Dendritic cell treated with granulocyte-macrophage colony-stimulating factor and Interleukin-4, amounts not matched to agents 40 ng/mL and 50 ng/mL, for 4 days (primary cell): ENCODE data around the gene FOXO6.

Experiments used
- H3K27ac Mint-ChIP-seq: one replicate; pipeline ENCODE4 v1.8.0; 2022; ENCODE audit warnings: mild to moderate bottlenecking, mixed read lengths
- H3K27me3 Mint-ChIP-seq: one replicate; pipeline ENCODE4 v1.8.0; 2022; ENCODE audit warnings: mild to moderate bottlenecking, mixed read lengths
- H3K36me3 Mint-ChIP-seq: one replicate; pipeline ENCODE4 v1.8.0; 2022; ENCODE audit warnings: low read depth, mixed read lengths
- H3K4me1 Mint-ChIP-seq: one replicate; pipeline ENCODE4 v1.8.0; 2022; ENCODE audit warnings: low read depth, mixed read lengths
- H3K4me3 Mint-ChIP-seq: one replicate; pipeline ENCODE4 v1.8.0; 2022; ENCODE audit warnings: mild to moderate bottlenecking, moderate library complexity, mixed read lengths
- H3K9me3 Mint-ChIP-seq: one replicate; pipeline ENCODE4 v1.8.0; 2022; ENCODE audit warnings: mixed read lengths
- intact Hi-C: fragments of 100-400 bp; cut with micrococcal nuclease; formaldehyde crosslinking; loops from one replicate; pipeline ENCODE4 v1.15.0; 2022

FOXO6 gene

DNA sequence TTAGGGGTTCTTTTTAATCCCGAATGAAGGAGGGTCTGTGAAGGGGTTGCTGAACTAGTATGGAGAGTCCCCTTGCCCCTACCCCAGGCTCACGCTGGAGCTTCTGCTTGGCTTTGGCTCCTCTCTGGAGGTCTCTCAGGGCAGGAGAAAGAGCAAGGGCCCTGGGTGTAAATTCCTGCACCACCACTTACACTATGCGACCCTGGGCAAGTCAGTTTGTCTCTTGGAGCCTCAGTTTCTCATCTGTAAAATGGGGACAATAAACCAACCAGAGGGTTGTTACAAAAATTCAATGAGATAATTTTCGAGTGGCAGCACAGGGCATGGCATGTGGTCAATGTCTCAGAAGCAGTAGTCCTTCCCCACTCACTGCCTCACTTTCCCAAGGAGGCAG, 11.4 kb downstream of the FOXO6 start:
- Mint-ChIP-seq H3K27me3 (peaks cover 43% of the 10 kb centered on the region), H3K4me3 (no peak overlapping the region), H3K36me3 (no peaks in the 10 kb centered on the region), H3K27ac (peak overlapping the region; percentile 71), H3K9me3 (no peaks in the 10 kb centered on the region), H3K4me1 (peaks cover 21% of the 10 kb centered on the region)
- intact Hi-C loops, result no loop called here

DNA sequence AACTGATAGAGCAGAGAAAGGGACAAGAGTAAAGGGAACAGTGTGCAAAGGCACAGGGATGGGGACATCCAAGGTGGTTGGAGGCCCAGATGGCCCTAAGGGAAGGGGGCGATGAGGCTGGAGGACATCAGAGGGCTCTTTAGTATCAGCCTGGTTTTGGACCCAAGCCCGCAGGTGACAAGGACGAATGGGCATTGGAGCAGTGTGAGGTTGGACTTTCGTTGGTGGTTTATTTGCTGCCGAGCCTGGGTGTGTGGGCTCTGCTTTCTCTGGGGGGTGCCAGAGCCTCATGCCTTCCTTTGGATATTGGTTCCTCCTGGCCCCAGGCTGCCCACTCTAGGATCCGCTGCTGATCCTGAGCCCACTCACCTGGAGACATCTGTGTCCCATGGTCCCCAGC, 12.1 kb downstream of the FOXO6 start:
- H3K27ac Mint-ChIP-seq, result no peak overlapping the region
- no peaks in the 10 kb centered on the region for H3K9me3 Mint-ChIP-seq
- H3K4me1 Mint-ChIP-seq, result peaks cover 21% of the 10 kb centered on the region
- no peak overlapping the region for H3K4me3 Mint-ChIP-seq
- intact Hi-C loops, result no loop called here
- H3K27me3 Mint-ChIP-seq, result peaks cover 35% of the 10 kb centered on the region
- no peaks in the 10 kb centered on the region for H3K36me3 Mint-ChIP-seq

DNA sequence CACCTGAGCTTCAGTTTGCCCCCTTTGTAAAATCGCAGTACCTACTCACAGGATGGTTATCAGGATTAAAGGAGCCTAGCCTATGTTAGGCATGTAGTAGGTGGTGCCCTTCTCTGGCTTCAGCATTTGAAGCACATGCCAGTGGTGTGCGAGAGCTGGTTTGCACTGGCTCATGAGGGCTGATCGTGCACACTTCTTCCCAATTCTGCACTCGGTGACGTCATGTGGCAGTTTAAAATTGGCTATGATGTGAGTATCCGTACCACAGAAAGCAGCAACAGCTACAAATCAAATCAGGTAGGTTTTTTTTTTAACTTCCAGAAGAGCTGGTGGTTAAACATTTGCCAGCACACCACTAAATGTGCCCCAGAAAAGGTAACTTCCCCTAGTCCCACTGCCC, 13.5 kb downstream of the FOXO6 start:
- Mint-ChIP-seq H3K36me3 (no peaks in the 10 kb centered on the region), H3K4me1 (peaks cover 22% of the 10 kb centered on the region), H3K27ac (no peak overlapping the region), H3K9me3 (no peaks in the 10 kb centered on the region), H3K27me3 (peaks cover 32% of the 10 kb centered on the region), H3K4me3 (no peak overlapping the region)
- intact Hi-C loops, result no loop called here

DNA sequence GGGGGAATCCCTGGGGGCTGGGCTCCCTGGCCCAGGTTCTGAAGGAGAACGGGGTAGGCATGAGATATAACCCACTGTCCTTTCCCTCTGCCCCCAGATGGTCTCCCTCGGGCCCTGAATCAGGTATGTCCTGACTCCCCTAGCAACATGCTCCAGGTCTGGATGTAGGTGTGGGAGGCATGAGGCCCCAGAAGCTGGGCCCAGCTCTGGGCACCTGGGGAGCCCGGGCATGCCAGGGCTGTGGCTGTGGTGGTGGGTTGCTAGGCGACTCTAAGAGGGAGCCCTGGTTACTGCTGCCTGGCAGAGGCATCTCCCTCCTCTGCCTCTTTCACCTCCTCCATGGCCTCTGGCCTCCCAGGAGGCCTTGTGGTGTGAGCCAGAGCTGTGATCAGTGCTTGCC, 16.2 kb downstream of the FOXO6 start:
- H3K4me3 Mint-ChIP-seq, result no peak overlapping the region
- no peaks in the 10 kb centered on the region for H3K36me3 Mint-ChIP-seq
- intact Hi-C loops, result no loop called here
- no peak overlapping the region for H3K27ac Mint-ChIP-seq
- H3K4me1 Mint-ChIP-seq, result peaks cover 31% of the 10 kb centered on the region
- peaks cover 45% of the 10 kb centered on the region for H3K27me3 Mint-ChIP-seq
- no peaks in the 10 kb centered on the region for H3K9me3 Mint-ChIP-seq

DNA sequence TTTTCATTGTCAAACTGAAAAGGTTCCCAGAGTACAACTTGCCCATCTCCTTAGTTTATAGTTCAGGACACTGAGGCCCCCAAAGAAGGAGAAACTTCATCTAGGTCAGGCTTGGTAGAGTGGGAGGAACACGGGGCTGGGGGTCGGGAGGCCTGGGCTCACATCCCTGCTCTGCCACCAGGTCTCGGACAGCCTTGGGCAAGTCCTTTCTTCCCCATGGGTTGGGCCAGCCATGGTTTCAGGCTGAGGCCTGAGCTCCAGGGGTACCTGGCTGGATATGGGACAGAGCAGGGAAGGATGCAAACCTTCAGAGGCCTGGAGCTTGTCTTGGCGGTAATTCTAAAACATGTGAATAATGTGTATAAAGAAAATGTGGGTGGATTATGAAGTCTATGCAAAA, 17.0 kb downstream of the FOXO6 start:
- Mint-ChIP-seq H3K27ac (no peak overlapping the region), H3K36me3 (no peaks in the 10 kb centered on the region), H3K4me3 (no peak overlapping the region), H3K4me1 (peaks cover 27% of the 10 kb centered on the region), H3K27me3 (peaks cover 50% of the 10 kb centered on the region), H3K9me3 (no peaks in the 10 kb centered on the region)
- intact Hi-C loops, result no loop called here

DNA sequence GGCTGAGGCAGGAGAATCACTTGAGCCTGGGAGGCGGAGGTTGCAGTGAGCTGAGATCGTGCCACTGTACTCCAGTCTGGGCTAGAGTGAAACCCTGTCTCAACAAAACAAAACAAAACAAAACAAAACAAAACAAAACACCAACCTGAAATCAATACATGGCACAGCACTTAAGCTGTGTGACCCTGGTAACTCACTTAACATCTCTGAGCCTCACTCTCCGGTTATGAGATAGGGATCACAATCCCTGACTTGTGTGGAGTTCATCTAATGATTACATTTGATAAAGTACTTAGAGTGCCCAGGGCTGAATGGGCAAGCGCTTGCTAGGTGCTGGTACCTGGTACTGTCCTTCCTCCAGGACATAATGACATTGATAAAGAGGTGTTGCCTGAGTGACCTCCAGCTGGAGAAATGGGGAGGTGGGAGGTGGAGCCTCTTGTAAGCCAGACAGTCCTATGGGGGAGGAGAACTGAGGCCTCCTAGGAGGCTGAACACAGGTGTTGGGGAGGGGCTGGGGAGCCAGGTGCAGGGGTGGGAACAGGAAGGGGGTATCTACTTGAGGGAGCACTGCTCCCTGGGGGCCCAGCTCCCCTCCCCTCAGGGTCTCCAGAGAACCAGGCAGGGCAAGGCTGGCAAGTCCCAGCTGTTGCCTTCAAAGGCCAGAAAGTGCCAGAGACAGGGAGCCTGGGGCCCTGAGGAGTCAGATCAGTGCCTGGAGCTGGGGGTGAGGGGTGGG, 17.9 kb downstream of the FOXO6 start:
- H3K36me3 Mint-ChIP-seq, result no peaks in the 10 kb centered on the region
- no peaks in the 10 kb centered on the region for H3K9me3 Mint-ChIP-seq
- no peak overlapping the region for H3K27ac Mint-ChIP-seq
- intact Hi-C loops, result no loop called here
- H3K4me3 Mint-ChIP-seq, result no peak overlapping the region
- H3K4me1 Mint-ChIP-seq, result peaks cover 30% of the 10 kb centered on the region
- peaks cover 59% of the 10 kb centered on the region for H3K27me3 Mint-ChIP-seq

DNA sequence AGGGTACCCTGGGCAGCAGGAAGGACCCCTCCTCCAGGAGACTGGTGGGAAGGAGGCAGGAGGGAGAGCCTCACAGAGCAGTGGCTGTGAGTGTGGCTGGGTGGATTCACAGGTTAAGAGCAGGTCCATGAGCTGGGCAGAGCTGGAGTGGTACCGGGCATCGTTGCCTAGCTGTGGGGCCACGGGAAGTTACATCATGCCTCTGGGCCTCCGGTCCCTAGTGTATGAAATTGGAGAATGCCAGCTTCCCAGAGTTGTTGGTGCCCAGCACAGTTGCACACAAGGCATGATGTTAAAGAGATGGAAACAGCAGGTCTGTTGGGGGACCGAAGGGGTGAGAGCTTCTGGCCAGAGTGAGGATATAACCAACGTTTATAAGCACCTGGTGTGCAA, 18.5 kb downstream of the FOXO6 start:
- intact Hi-C loops, result no loop called here
- Mint-ChIP-seq H3K4me3 (no peak overlapping the region), H3K9me3 (no peaks in the 10 kb centered on the region), H3K27ac (no peak overlapping the region), H3K4me1 (peaks cover 30% of the 10 kb centered on the region), H3K36me3 (no peaks in the 10 kb centered on the region), H3K27me3 (peaks cover 63% of the 10 kb centered on the region)

DNA sequence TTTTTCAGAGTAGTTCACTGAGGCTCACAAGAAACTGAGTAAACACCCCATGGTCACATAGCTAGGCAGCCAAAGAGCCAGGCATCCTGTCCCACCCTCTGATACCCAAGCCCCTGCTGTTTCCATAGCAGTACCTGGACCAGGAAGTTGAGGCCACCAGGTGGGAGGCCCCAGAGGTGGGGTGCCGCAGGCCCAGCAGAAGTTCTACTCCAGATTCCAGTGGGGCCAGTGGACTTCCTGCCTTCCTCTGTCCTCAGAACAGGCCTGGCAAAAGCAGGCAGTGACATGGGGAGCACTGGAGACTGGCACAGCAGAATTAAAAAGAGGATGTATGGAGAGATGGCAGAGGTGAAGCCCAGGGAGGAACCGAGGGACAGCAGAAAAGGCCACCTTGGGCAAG, 19.0 kb downstream of the FOXO6 start:
- peaks cover 30% of the 10 kb centered on the region for H3K4me1 Mint-ChIP-seq
- H3K9me3 Mint-ChIP-seq, result no peaks in the 10 kb centered on the region
- no peaks in the 10 kb centered on the region for H3K36me3 Mint-ChIP-seq
- H3K27ac Mint-ChIP-seq, result no peak overlapping the region
- H3K27me3 Mint-ChIP-seq, result peaks cover 68% of the 10 kb centered on the region
- intact Hi-C loops, result no loop called here
- no peak overlapping the region for H3K4me3 Mint-ChIP-seq

DNA sequence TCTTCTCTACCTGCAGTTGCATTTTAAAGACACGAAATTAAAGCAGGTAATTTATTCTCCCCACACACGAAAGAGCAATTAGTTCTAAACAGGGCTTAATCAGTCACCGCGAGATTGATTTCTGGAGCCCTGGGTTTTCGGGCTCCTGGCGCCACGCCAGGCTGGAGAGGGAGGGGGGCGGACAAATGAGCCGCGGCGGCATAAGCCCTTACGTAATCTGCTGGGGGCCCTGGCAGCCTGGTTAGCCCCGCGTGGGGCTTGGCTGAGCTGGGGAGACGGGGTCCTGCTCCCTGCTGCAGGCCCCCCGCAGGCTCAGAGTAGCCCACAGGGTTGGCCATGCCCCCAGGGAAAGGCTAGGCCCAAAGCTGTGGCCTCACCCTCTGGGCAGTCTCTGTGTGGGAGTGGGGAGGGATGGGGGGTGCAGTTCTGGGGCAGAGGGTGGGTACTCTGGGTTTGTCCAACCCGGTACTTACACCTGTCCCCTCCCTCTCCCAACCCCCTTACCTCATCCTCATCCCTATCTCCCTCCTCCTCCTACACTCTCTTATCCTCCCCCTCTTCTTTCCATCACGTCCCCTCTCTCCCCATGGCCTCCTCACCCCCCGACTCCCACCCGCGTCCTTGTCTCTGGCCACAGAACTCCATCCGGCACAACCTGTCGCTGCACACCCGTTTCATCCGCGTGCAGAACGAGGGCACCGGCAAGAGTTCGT, 19.9 kb downstream of the FOXO6 start:
- peaks cover 70% of the 10 kb centered on the region for H3K27me3 Mint-ChIP-seq
- no peaks in the 10 kb centered on the region for H3K36me3 Mint-ChIP-seq
- intact Hi-C loops, result no loop called here
- H3K9me3 Mint-ChIP-seq, result no peaks in the 10 kb centered on the region
- H3K4me1 Mint-ChIP-seq, result peaks cover 30% of the 10 kb centered on the region
- peak overlapping the region; percentile 44 for H3K4me3 Mint-ChIP-seq
- no peak overlapping the region for H3K27ac Mint-ChIP-seq

DNA sequence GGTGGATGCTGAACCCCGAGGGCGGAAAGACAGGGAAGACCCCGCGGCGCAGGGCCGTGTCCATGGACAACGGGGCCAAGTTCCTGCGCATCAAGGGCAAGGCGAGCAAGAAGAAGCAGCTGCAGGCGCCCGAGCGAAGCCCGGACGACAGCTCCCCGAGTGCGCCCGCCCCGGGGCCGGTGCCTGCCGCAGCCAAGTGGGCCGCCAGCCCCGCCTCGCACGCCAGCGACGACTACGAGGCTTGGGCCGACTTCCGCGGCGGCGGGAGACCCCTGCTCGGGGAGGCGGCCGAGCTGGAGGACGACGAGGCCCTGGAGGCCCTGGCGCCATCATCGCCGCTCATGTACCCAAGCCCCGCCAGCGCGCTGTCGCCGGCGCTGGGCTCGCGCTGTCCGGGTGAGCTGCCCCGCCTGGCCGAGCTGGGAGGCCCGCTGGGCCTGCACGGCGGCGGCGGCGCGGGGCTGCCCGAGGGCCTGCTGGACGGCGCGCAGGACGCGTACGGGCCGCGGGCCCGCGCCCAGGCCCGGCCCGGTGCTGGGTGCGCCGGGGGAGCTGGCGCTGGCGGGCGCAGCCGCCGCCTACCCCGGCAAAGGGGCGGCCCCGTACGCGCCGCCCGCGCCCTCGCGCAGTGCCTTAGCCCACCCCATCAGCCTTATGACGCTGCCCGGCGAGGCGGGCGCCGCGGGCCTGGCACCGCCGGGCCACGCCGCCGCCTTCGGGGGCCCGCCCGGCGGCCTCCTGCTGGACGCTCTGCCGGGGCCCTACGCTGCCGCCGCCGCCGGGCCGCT, 20.7 kb downstream of the FOXO6 start:
- Mint-ChIP-seq H3K27me3 (peaks cover 73% of the 10 kb centered on the region), H3K4me1 (peaks cover 30% of the 10 kb centered on the region), H3K36me3 (no peaks in the 10 kb centered on the region), H3K27ac (no peak overlapping the region), H3K9me3 (no peaks in the 10 kb centered on the region), H3K4me3 (peak overlapping the region; percentile 44)
- intact Hi-C loops, result no loop called here

DNA sequence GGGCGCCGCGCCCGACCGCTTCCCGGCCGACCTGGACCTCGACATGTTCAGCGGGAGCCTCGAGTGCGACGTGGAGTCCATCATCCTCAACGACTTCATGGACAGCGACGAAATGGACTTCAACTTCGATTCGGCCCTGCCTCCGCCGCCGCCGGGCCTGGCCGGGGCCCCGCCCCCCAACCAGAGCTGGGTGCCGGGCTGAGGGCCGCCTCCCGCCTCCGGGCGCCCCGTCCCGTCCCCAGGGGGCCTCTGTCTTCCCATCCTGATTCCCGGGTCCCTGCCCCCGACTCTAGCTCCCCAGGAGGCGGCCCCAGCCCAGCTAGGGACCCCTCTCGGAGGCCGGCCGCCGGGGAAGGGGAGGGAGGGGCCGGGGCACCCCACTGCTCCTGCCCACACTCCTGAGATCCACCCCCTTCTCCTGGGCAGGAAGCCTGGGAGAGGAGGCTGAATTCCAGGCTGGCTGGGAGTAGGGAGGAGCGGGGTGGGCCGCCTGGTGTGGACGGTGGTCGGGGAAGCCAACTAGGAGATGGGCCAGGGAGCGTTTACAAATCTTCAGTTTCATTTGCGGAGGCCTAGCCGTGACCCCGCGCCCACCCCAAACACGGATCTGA, 21.4 kb downstream of the FOXO6 start:
- no peaks in the 10 kb centered on the region for H3K9me3 Mint-ChIP-seq
- H3K27ac Mint-ChIP-seq, result no peak overlapping the region
- intact Hi-C loops, result no loop called here
- peaks cover 76% of the 10 kb centered on the region for H3K27me3 Mint-ChIP-seq
- no peaks in the 10 kb centered on the region for H3K36me3 Mint-ChIP-seq
- no peak overlapping the region for H3K4me3 Mint-ChIP-seq
- peaks cover 30% of the 10 kb centered on the region for H3K4me1 Mint-ChIP-seq

DNA sequence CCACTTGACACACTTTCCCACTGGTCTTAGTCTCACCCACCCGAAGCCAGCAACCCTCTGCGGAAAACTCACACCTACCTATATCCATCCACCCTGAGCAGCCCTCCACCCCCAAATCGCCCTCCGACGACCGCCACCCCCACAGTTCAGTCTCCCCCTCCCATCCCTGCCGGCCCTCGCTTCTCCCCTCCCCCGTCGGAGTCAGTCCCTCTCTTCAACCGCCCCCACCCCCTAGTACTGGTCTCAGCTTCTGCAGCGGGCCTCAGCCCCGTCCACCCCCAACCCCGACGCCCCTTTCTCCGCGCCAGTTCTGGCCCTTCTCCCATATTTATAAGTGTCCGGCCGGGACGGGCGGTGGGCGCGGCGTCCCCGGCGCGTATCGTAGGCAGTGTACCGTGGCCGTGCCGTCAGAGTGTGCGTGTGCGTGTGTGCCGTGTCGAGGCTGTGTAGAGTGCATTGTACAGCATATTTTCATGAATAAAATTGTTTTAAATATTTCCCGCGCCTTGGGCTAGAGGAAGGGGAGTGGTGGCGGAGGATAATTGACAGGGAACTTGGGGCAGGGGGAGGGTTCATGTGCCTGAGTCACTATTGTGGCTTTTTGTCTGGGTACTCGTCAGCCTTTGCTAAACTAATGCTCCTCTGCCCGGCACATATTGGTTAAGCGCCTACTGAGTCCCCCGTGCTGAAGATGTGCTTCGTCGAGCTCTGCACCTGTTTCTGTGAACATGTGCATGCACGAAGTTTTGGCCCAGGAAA, 22.0 kb downstream of the FOXO6 start:
- no peak overlapping the region for H3K27ac Mint-ChIP-seq
- H3K27me3 Mint-ChIP-seq, result peaks cover 81% of the 10 kb centered on the region

DNA sequence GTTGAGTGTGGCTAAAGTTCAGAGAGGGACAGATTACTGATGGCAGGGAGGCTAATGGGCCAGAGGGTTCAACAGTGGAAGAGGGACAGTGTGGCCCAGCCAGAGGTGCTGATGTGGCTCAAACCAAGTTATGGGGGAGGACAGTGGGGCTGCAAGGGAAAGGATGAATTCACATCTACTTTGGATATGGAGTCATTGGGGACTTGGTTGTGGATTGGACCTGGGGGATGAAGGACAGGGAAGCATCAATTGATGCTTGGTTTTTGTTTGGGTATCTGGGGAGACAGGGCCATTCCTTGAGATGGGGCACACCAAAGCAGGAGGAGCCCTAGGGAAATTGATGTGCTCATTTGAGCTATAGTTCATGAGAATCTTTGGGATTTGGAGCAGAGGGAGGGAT, 23.3 kb downstream of the FOXO6 start:
- H3K4me3 Mint-ChIP-seq, result no peak overlapping the region
- no peaks in the 10 kb centered on the region for H3K9me3 Mint-ChIP-seq
- H3K27ac Mint-ChIP-seq, result no peak overlapping the region
- peaks cover 30% of the 10 kb centered on the region for H3K4me1 Mint-ChIP-seq
- no peaks in the 10 kb centered on the region for H3K36me3 Mint-ChIP-seq
- intact Hi-C loops, result no loop called here
- H3K27me3 Mint-ChIP-seq, result peaks cover 81% of the 10 kb centered on the region

More for the DNA sequence above, 22.0 kb downstream of the FOXO6 start:
- Mint-ChIP-seq H3K4me1 (peaks cover 30% of the 10 kb centered on the region), H3K9me3 (no peaks in the 10 kb centered on the region), H3K4me3 (peak overlapping the region; percentile 25), H3K36me3 (no peaks in the 10 kb centered on the region)
- intact Hi-C loops, result no loop called here
